GM12801 (cell line): ENCODE data around the gene LDLRAD4.

Experiments used
- TF ChIP-seq, protein P1 (sequence below): IDR thresholded peaks from one replicate; pipeline ENCODE4 v1.5.1; 2011; ENCODE audit warnings: control low read depth; ENCODE audit not compliant: insufficient read length; ENCODE audit errors: extremely low read depth

LDLRAD4 gene

DNA sequence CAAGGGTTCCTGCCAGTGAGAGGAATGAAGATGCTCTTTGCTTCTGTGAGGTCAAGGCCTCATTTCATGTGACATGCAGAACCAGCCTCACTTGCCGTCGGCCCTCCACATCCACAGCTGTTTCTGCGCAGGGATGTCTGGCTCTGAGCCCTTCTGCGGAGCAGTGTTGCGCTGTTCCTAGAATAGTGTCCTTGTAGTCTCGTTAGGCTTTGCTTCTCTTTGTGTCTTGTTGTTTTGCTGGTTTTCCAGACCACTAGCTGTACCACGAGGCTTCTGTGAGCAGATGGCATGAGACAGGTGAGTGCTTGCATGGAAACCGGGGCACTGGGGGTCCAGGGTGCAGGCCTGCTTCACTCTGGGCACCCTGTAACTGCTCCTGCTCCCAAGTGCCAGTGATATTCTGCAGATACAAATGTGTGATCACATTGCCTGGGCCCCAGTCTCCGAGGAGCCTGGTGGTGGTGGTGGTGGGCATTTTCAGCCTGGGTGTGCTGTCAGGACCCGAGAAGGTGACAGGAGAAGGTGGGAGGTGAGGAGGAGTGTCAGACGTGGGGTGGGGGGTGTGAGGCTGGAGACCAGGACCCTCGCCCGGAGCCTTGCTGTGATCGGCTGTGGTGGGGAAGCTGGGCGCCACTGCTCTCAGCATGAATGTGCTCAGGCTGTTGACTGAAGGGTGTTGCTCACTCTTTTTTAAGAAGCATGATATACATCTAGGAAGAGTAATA lies 34.3 kb downstream of the LDLRAD4 start:
- TF ChIP-seq, protein P1, sequence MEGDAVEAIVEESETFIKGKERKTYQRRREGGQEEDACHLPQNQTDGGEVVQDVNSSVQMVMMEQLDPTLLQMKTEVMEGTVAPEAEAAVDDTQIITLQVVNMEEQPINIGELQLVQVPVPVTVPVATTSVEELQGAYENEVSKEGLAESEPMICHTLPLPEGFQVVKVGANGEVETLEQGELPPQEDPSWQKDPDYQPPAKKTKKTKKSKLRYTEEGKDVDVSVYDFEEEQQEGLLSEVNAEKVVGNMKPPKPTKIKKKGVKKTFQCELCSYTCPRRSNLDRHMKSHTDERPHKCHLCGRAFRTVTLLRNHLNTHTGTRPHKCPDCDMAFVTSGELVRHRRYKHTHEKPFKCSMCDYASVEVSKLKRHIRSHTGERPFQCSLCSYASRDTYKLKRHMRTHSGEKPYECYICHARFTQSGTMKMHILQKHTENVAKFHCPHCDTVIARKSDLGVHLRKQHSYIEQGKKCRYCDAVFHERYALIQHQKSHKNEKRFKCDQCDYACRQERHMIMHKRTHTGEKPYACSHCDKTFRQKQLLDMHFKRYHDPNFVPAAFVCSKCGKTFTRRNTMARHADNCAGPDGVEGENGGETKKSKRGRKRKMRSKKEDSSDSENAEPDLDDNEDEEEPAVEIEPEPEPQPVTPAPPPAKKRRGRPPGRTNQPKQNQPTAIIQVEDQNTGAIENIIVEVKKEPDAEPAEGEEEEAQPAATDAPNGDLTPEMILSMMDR = no peak

DNA sequence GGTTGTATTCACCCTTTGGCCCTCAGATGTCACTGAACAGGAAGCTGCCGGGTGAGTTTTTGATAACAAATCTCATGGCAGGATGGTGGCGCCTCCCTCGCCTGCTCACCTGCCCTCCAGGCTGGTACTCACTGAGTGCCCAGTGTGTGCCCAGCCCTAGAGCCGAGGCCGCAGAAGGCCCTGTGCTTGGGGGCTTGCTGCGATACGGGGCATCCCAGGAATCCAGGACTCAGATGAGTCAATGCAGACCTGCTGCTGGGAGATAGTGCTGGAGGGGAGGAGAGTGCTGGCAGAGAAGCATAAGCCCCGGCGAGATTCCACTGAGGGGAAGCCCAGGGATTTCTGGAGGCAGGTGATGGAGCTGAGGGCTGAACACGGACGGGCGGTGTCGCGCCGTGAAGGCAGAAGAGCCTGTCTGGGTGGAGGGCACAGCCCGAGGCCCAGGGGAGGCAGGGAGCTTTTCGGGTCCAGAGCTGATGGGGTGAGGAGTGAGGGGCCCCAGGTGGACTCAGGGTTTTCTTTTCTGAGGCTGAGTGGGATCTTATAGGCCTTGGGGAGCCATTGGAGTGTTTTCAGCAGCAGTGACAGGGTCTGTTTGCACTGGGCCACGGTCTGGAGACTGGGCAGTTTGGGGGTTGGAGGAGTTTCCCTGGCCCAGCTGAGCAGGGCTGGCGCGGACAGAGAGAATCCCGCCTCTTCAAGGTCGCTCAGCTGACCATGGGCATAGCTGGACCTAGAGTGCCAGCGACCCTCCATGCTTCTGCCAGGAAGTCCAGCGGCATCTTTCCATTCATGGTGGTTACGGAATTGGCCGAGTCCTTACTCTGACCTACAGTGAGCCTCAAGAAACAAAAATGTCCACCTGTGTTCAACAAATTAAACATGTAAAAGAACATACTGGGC lies 35.5 kb downstream of the LDLRAD4 start:
- TF ChIP-seq, protein P1 = no peak

DNA sequence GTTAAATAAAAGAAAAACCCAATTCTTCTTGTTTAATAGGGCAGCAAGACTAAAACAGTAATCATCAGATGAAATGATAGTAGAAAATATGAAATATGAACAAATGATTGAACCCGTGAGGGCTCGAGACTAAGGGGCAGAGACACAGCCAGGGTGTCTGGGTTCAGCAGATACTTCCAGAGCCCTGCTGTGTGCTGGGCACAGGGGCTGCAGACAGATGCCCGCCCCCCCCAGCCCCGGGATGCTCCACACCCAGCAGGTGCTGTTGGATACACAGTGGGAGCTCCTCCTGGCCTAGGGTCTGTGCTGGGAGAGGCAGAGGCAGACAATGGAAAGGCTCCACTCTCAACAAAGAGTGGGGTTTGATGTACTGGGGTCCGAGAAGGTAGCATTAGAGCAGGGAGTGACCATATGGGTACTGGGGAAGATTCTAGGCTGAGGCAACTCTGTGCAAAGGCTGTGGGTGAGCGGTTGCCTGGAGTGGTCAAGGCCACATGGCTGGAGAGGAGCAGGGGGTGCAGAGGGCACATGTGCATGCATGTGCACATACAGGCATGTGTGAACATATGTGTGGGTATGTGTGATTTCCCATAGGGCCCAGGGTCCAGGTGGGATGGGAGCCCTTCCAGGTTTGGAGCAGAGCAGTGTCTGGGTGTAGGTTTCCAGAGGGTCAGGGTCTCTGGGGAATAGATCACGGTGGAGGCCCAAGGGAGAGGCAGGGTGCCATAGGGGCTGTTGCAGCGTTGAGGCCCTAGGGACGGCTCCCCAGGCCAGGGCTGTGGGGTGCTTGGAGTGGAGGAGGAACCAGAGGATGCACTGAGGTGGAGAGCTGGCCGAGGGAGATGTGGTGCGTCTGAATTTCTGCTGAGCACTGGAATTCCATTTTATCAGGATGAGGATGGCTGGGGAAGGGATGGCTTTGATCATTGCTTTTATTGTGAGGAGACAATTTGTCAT lies 36.7 kb downstream of the LDLRAD4 start:
- TF ChIP-seq, protein P1 = no peak

DNA sequence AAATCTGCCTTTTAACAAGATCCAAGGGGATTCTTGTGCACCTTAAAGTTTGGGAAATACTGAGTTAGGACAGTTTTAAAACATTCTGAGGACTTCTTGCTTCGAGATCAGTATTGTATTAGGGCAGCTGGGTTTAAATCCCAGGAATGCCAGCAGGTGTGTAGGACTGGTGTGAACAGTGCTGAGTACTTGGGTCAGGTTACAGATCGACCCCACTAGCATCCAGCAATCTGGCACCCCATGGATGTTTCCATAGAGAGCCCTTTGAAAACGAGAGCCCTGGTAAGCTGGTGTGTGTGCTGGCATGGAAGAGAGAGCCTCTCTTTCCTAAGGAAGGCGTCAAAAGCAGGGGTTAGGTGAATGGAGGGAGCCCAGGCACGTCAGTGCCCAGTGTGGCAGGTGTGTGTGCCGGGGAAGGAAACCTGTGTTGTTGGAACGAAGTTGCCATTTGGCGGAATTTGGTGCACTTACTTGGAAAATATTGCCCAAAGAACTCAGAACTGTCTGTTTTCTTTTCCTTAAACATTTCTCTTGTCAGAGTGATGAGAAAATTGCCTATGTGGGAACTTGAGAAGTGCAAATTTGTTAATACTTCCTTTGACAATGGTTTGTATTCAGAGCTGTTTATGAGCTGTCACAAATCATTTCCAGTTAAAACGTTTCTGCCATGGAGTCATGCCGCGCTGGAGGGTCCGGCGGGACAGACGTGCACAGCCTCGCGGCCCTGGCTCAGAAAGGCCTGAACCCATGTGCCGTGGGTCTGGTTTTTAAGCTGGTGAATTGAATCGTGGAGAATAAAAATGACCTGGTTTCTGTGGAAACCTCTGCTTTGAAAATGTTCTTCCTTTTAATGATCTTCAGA lies 38.1 kb downstream of the LDLRAD4 start:
- TF ChIP-seq, protein P1 = no peak

DNA sequence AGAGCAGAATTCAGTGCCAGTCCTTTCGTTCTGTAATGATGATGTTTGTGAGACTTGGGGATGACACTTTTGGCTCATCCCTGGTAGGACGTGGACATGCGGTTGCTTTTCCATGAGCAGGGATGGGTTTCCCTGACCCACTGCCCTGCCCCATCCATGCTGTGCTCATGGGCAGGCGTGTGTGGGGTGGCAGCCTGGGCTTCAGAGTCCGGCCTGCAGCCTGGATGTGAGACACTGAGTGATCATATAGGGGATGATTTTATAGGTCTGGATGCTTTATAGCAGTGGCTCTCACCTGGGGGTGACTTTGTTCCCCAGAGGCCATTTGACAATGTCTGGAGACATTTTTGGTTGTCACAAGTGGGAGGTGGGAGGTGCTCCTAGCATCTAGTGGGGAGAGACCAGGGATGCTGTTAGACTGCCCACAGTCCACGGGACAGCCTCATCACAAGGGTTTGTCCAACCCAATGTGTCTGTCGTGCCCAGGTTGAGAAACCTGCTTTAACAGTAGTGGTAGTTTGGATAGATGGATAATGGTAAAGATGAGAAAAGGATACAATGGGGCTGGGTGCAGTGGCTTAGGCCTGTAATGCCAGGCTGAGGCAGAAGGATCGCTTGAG lies 38.9 kb downstream of the LDLRAD4 start:
- TF ChIP-seq, protein P1 = no peak

DNA sequence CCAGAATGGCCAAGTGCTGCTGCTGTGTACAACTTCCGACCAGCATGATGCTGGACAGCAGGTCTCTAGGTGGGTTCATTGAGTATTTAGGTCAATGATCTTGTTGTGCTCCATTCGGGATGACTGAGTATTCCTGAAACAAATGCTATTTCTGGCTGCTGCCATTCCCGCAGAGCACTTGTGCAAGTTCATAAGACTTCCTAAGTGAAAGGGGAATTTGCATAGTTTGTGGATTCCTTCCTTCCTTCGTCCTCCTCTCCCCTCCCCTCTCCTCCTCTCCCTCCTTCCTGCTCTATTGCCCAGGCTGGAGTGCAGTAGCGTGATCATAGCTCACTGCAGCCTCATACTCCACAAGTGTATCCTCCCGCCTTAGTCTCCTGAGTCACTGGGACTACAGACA lies 40.4 kb downstream of the LDLRAD4 start:
- TF ChIP-seq, protein P1 = no peak
